Measurements from ENCODE around the gene TMEM263.
"Not testable (repeated sequence)": the region's sequence is repeated elsewhere in the genome, so short reads cannot be mapped to it uniquely, and the experiment has no call there.

The TMEM263 gene

GRCh38 chr12:106918746-106919145 lies 37.0 kb upstream of the TMEM263 start:
- no peak overlapping the region for H3K27ac ChIP-seq (ENCODE audit: low read depth, low read length)
- no peaks in the 10 kb centered on the region for H3K27me3 ChIP-seq (ENCODE audit: control insufficient read depth in 1 of 2, insufficient read depth in 2 of 2, low read length in 2 of 2)
- no peaks in the 10 kb centered on the region for H3K4me1 ChIP-seq (ENCODE audit: insufficient read depth, low read length)
- H3K4me3 ChIP-seq (ENCODE audit: low read depth in 1 of 2, low read length in 2 of 2), result no peak overlapping the region
- no peak overlapping the region for H3K9ac ChIP-seq (ENCODE audit: low read length)
- no peaks in the 10 kb centered on the region for H3K36me3 ChIP-seq (ENCODE audit: insufficient read depth, low read length)
- no peaks in the 10 kb centered on the region for H3K9me3 ChIP-seq (ENCODE audit: low read length)

GRCh38 chr12:106919910-106920544 lies 35.7 kb upstream of the TMEM263 start:
- Histone ChIP-seq H3K27me3 (ENCODE audit: control insufficient read depth in 1 of 2, insufficient read depth in 2 of 2, low read length in 2 of 2) (no peaks in the 10 kb centered on the region), H3K27ac (ENCODE audit: low read depth, low read length) (no peak overlapping the region), H3K4me3 (ENCODE audit: low read depth in 1 of 2, low read length in 2 of 2) (no peak overlapping the region), H3K9me3 (ENCODE audit: low read length) (no peaks in the 10 kb centered on the region), H3K36me3 (ENCODE audit: insufficient read depth, low read length) (no peaks in the 10 kb centered on the region), H3K4me1 (ENCODE audit: insufficient read depth, low read length) (no peaks in the 10 kb centered on the region), H3K9ac (ENCODE audit: low read length) (no peak overlapping the region)

- not testable (repeated sequence) for H3K9ac ChIP-seq (ENCODE audit: low read length); H3K4me1 ChIP-seq (ENCODE audit: insufficient read depth, low read length); H3K27me3 ChIP-seq (ENCODE audit: control insufficient read depth in 1 of 2, insufficient read depth in 2 of 2, low read length in 2 of 2); H3K9me3 ChIP-seq (ENCODE audit: low read length); H3K27ac ChIP-seq (ENCODE audit: low read depth, low read length); H3K36me3 ChIP-seq (ENCODE audit: insufficient read depth, low read length); H3K4me3 ChIP-seq (ENCODE audit: low read depth in 1 of 2, low read length in 2 of 2)
Measured at GRCh38 chr12:106921976-106922375, 33.7 kb upstream of the TMEM263 start.

GRCh38 chr12:106923594-106923993 lies 32.1 kb upstream of the TMEM263 start:
- H3K9ac ChIP-seq (ENCODE audit: low read length); H3K4me1 ChIP-seq (ENCODE audit: insufficient read depth, low read length); H3K9me3 ChIP-seq (ENCODE audit: low read length); H3K36me3 ChIP-seq (ENCODE audit: insufficient read depth, low read length); H3K4me3 ChIP-seq (ENCODE audit: low read depth in 1 of 2, low read length in 2 of 2); H3K27me3 ChIP-seq (ENCODE audit: control insufficient read depth in 1 of 2, insufficient read depth in 2 of 2, low read length in 2 of 2); H3K27ac ChIP-seq (ENCODE audit: low read depth, low read length): not testable (repeated sequence)

- Histone ChIP-seq H3K27me3 (ENCODE audit: control insufficient read depth in 1 of 2, insufficient read depth in 2 of 2, low read length in 2 of 2) (no peaks in the 10 kb centered on the region), H3K36me3 (ENCODE audit: insufficient read depth, low read length) (no peaks in the 10 kb centered on the region), H3K4me1 (ENCODE audit: insufficient read depth, low read length) (no peaks in the 10 kb centered on the region)
Measured at GRCh38 chr12:106924268-106924861, 31.3 kb upstream of the TMEM263 start.

GRCh38 chr12:106926657-106927056 lies 29.1 kb upstream of the TMEM263 start:
- Histone ChIP-seq H3K9me3 (ENCODE audit: low read length) (no peaks in the 10 kb centered on the region), H3K9ac (ENCODE audit: low read length) (no peak overlapping the region), H3K27ac (ENCODE audit: low read depth, low read length) (no peak overlapping the region), H3K36me3 (ENCODE audit: insufficient read depth, low read length) (no peaks in the 10 kb centered on the region), H3K27me3 (ENCODE audit: control insufficient read depth in 1 of 2, insufficient read depth in 2 of 2, low read length in 2 of 2) (no peaks in the 10 kb centered on the region), H3K4me1 (ENCODE audit: insufficient read depth, low read length) (no peaks in the 10 kb centered on the region), H3K4me3 (ENCODE audit: low read depth in 1 of 2, low read length in 2 of 2) (no peak overlapping the region)

More at GRCh38 chr12:106924268-106924861, 31.3 kb upstream of the TMEM263 start:
- H3K9ac ChIP-seq (ENCODE audit: low read length), result no peak overlapping the region
- no peak overlapping the region for H3K27ac ChIP-seq (ENCODE audit: low read depth, low read length)
- H3K4me3 ChIP-seq (ENCODE audit: low read depth in 1 of 2, low read length in 2 of 2), result no peak overlapping the region
- no peaks in the 10 kb centered on the region for H3K9me3 ChIP-seq (ENCODE audit: low read length)

- H3K9ac ChIP-seq (ENCODE audit: low read length), result no peak overlapping the region
- no peak overlapping the region for H3K4me3 ChIP-seq (ENCODE audit: low read depth in 1 of 2, low read length in 2 of 2)
- H3K9me3 ChIP-seq (ENCODE audit: low read length), result no peaks in the 10 kb centered on the region
- no peaks in the 10 kb centered on the region for H3K4me1 ChIP-seq (ENCODE audit: insufficient read depth, low read length)
- no peaks in the 10 kb centered on the region for H3K27me3 ChIP-seq (ENCODE audit: control insufficient read depth in 1 of 2, insufficient read depth in 2 of 2, low read length in 2 of 2)
- H3K36me3 ChIP-seq (ENCODE audit: insufficient read depth, low read length), result no peaks in the 10 kb centered on the region
- no peak overlapping the region for H3K27ac ChIP-seq (ENCODE audit: low read depth, low read length)
Measured at GRCh38 chr12:106934277-106934676, 21.4 kb upstream of the TMEM263 start.

- Histone ChIP-seq H3K27ac (ENCODE audit: low read depth, low read length) (no peak overlapping the region), H3K9ac (ENCODE audit: low read length) (no peak overlapping the region), H3K27me3 (ENCODE audit: control insufficient read depth in 1 of 2, insufficient read depth in 2 of 2, low read length in 2 of 2) (no peaks in the 10 kb centered on the region), H3K36me3 (ENCODE audit: insufficient read depth, low read length) (no peaks in the 10 kb centered on the region), H3K4me3 (ENCODE audit: low read depth in 1 of 2, low read length in 2 of 2) (no peak overlapping the region), H3K9me3 (ENCODE audit: low read length) (no peaks in the 10 kb centered on the region), H3K4me1 (ENCODE audit: insufficient read depth, low read length) (no peaks in the 10 kb centered on the region)
Measured at GRCh38 chr12:106941481-106942156, 14.1 kb upstream of the TMEM263 start.

- Histone ChIP-seq H3K27ac (ENCODE audit: low read depth, low read length) (no peak overlapping the region), H3K9me3 (ENCODE audit: low read length) (no peaks in the 10 kb centered on the region), H3K4me1 (ENCODE audit: insufficient read depth, low read length) (no peaks in the 10 kb centered on the region), H3K9ac (ENCODE audit: low read length) (no peak overlapping the region), H3K36me3 (ENCODE audit: insufficient read depth, low read length) (no peaks in the 10 kb centered on the region), H3K4me3 (ENCODE audit: low read depth in 1 of 2, low read length in 2 of 2) (no peak overlapping the region), H3K27me3 (ENCODE audit: control insufficient read depth in 1 of 2, insufficient read depth in 2 of 2, low read length in 2 of 2) (no peaks in the 10 kb centered on the region)
Measured at GRCh38 chr12:106942775-106943174, 12.9 kb upstream of the TMEM263 start.

- H3K4me3 ChIP-seq (ENCODE audit: low read depth in 1 of 2, low read length in 2 of 2), result no peak overlapping the region
- H3K9ac ChIP-seq (ENCODE audit: low read length), result no peak overlapping the region
- no peaks in the 10 kb centered on the region for H3K9me3 ChIP-seq (ENCODE audit: low read length)
Measured at GRCh38 chr12:106945261-106945851, 10.4 kb upstream of the TMEM263 start.

GRCh38 chr12:106947461-106947860 lies 8.2 kb upstream of the TMEM263 start:
- H3K4me1 ChIP-seq (ENCODE audit: insufficient read depth, low read length), result no peaks in the 10 kb centered on the region
- no peaks in the 10 kb centered on the region for H3K36me3 ChIP-seq (ENCODE audit: insufficient read depth, low read length)
- H3K27me3 ChIP-seq (ENCODE audit: control insufficient read depth in 1 of 2, insufficient read depth in 2 of 2, low read length in 2 of 2), result no peaks in the 10 kb centered on the region
- no peaks in the 10 kb centered on the region for H3K9me3 ChIP-seq (ENCODE audit: low read length)
- no peak overlapping the region for H3K4me3 ChIP-seq (ENCODE audit: low read depth in 1 of 2, low read length in 2 of 2)
- H3K9ac ChIP-seq (ENCODE audit: low read length), result no peak overlapping the region
- H3K27ac ChIP-seq (ENCODE audit: low read depth, low read length), result no peak overlapping the region

More at GRCh38 chr12:106945261-106945851, 10.4 kb upstream of the TMEM263 start:
- Histone ChIP-seq H3K27me3 (ENCODE audit: control insufficient read depth in 1 of 2, insufficient read depth in 2 of 2, low read length in 2 of 2) (no peaks in the 10 kb centered on the region), H3K27ac (ENCODE audit: low read depth, low read length) (no peak overlapping the region), H3K4me1 (ENCODE audit: insufficient read depth, low read length) (no peaks in the 10 kb centered on the region), H3K36me3 (ENCODE audit: insufficient read depth, low read length) (no peaks in the 10 kb centered on the region)

Data from muscle layer of colon (tissue), 2 donors.